T-helper 22 cell (primary cell): ENCODE measurements around the gene BAZ2B.

Experiments
- DNase-seq: peaks from one replicate; pipeline ENCODE4 v3.0.0-alpha.2; 2020; ENCODE audit warnings: low read depth

BAZ2B gene

GRCh38 chr2:159614534-159615366 lies 1.6 kb downstream of the BAZ2B start:
- DNase-seq, result no peak

GRCh38 chr2:159613651-159614285 lies 2.6 kb downstream of the BAZ2B start:
- DNase-seq, result no peak

- DNase-seq, result no peak
Observed at GRCh38 chr2:159613091-159613490, 3.3 kb downstream of the BAZ2B start.

GRCh38 chr2:159612255-159612901 lies 4.0 kb downstream of the BAZ2B start:
- no peak for DNase-seq

- no peak for DNase-seq
Observed at GRCh38 chr2:159609811-159610549, 6.4 kb downstream of the BAZ2B start.

- DNase-seq, result no peak
Observed at GRCh38 chr2:159608723-159609308, 7.5 kb downstream of the BAZ2B start.

- no peak for DNase-seq
Observed at GRCh38 chr2:159608108-159608507, 8.2 kb downstream of the BAZ2B start.

- DNase-seq, result no peak
Observed at GRCh38 chr2:159606287-159606686, 10.1 kb downstream of the BAZ2B start.

- no peak for DNase-seq
Observed at GRCh38 chr2:159605441-159606178, 10.7 kb downstream of the BAZ2B start.

- no peak for DNase-seq
Observed at GRCh38 chr2:159604159-159604558, 12.2 kb downstream of the BAZ2B start.

- DNase-seq, result no peak
Observed at GRCh38 chr2:159600752-159601151, 15.6 kb downstream of the BAZ2B start.

- no peak for DNase-seq
Observed at GRCh38 chr2:159595410-159596046, 20.8 kb downstream of the BAZ2B start.

- DNase-seq, result no peak
Observed at GRCh38 chr2:159592441-159592840, 23.9 kb downstream of the BAZ2B start.

- no peak for DNase-seq
Observed at GRCh38 chr2:159591221-159591620, 25.1 kb downstream of the BAZ2B start.

GRCh38 chr2:159589286-159589685 lies 27.1 kb downstream of the BAZ2B start:
- no peak for DNase-seq

GRCh38 chr2:159586034-159586433 lies 30.3 kb downstream of the BAZ2B start:
- DNase-seq, result no peak

GRCh38 chr2:159585622-159586021 lies 30.7 kb downstream of the BAZ2B start:
- DNase-seq, result no peak

GRCh38 chr2:159584796-159585195 lies 31.6 kb downstream of the BAZ2B start:
- DNase-seq, result no peak

GRCh38 chr2:159573846-159574606 lies 42.3 kb downstream of the BAZ2B start:
- no peak for DNase-seq

GRCh38 chr2:159573294-159573693 lies 43.1 kb downstream of the BAZ2B start:
- DNase-seq, result no peak
